Upper lobe of left lung (tissue), 4 donors: ENCODE results near the gene PPP6R2.

Experiments used
- EP300 ChIP-seq, 4 donors: sonication (generic); formaldehyde crosslinking; IDR thresholded peaks; one replicate each; pipeline ENCODE4 v1.5.1; 2017; ENCODE audit warnings: antibody characterized with exemption in 4 of 4, control low read depth in 2 of 4
- POLR2A ChIP-seq, 4 donors: fragments of 450-650 bp; IDR thresholded peaks; one replicate each; pipeline ENCODE4 v1.5.1; 2016 to 2017; ENCODE audit warnings: antibody characterized with exemption in 4 of 4, mild to moderate bottlenecking in 2 of 4
- POLR2AphosphoS5 ChIP-seq, 2 donors: sonication (generic); formaldehyde crosslinking; IDR thresholded peaks; one replicate each; pipeline ENCODE4 v1.5.1; 2017; ENCODE audit warnings: antibody characterized with exemption in 2 of 2
- TF ChIP-seq, protein P1 (sequence below), 6 experiments: fragments of 450-650 bp in 4 of 6; fragments of 200-600 bp in 2 of 6; sonication (generic) in 2 of 6; IDR thresholded peaks; one replicate each; pipeline ENCODE4 v1.5.1; 2016 to 2019; ENCODE audit warnings: antibody characterized with exemption in 6 of 6

GRCh38 chr22:50317178-50317577, 25.9 kb upstream of the PPP6R2 start:
- TF ChIP-seq, protein P1, sequence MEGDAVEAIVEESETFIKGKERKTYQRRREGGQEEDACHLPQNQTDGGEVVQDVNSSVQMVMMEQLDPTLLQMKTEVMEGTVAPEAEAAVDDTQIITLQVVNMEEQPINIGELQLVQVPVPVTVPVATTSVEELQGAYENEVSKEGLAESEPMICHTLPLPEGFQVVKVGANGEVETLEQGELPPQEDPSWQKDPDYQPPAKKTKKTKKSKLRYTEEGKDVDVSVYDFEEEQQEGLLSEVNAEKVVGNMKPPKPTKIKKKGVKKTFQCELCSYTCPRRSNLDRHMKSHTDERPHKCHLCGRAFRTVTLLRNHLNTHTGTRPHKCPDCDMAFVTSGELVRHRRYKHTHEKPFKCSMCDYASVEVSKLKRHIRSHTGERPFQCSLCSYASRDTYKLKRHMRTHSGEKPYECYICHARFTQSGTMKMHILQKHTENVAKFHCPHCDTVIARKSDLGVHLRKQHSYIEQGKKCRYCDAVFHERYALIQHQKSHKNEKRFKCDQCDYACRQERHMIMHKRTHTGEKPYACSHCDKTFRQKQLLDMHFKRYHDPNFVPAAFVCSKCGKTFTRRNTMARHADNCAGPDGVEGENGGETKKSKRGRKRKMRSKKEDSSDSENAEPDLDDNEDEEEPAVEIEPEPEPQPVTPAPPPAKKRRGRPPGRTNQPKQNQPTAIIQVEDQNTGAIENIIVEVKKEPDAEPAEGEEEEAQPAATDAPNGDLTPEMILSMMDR (IDR thresholded peaks at IDR 0.05), result no peak
- TF ChIP-seq POLR2A (IDR thresholded peaks at IDR 0.05) (no peak), EP300 (IDR thresholded peaks at IDR 0.05) (no peak), POLR2AphosphoS5 (IDR thresholded peaks at IDR 0.05) (no peak)
